Liver (tissue), 9 donors: ENCODE measurements around the gene GTF3C4. TPM values are rescaled to one million over a fixed set of nuclear protein-coding genes. Genes with fewer than 3 reads are reported as not detected.

ENCODE experiments used
- DNase-seq: peaks from one replicate; pipeline ENCODE4 v3.0.0-alpha.2; 2017; ENCODE audit warnings: low spot score
- H3K27ac ChIP-seq, 2 donors: one replicate each; pipeline ENCODE4 v1.7.0; 2013; ENCODE audit warnings: inconsistent platforms in 2 of 2, low read length in 2 of 2, control low read depth in 1 of 2, low read depth in 1 of 2, mild to moderate bottlenecking in 1 of 2
- H3K27me3 ChIP-seq, 4 donors: one replicate each; pipeline versions ENCODE4 v1.6.1 to v1.7.0; 2013; ENCODE audit warnings: low read length in 3 of 4, inconsistent platforms in 1 of 4, mild to moderate bottlenecking in 1 of 4, moderate library complexity in 1 of 4; ENCODE audit not compliant: control insufficient read depth in 4 of 4, insufficient read depth in 4 of 4
- H3K36me3 ChIP-seq, 4 donors: one replicate each; pipeline versions ENCODE4 v1.6.1 to v1.7.0; 2013; ENCODE audit warnings: low read length in 3 of 4, mild to moderate bottlenecking in 3 of 4, low read depth in 1 of 4, moderate library complexity in 1 of 4; ENCODE audit not compliant: control insufficient read depth in 4 of 4, insufficient read depth in 3 of 4
- H3K4me1 ChIP-seq, 4 donors: one replicate each; pipeline versions ENCODE4 v1.6.1 to v1.7.0; 2013; ENCODE audit warnings: low read length in 3 of 4, mild to moderate bottlenecking in 3 of 4, moderate library complexity in 1 of 4; ENCODE audit not compliant: control insufficient read depth in 4 of 4, insufficient read depth in 4 of 4
- H3K4me3 ChIP-seq, 3 donors: one replicate each; pipeline versions ENCODE4 v1.6.1 to v1.7.0; 2013; ENCODE audit warnings: low read length in 3 of 3, control low read depth in 1 of 3, low read depth in 1 of 3, mild to moderate bottlenecking in 1 of 3
- H3K9ac ChIP-seq, 2 donors: one replicate each; pipeline ENCODE4 v1.7.0; 2013; ENCODE audit warnings: low read length in 2 of 2, mild to moderate bottlenecking in 2 of 2, moderate library complexity in 2 of 2, control low read depth in 1 of 2, low read depth in 1 of 2
- H3K9me3 ChIP-seq, 4 donors: one replicate each; pipeline versions ENCODE4 v1.6.1 to v1.7.0; 2013; ENCODE audit warnings: low read length in 3 of 4; ENCODE audit not compliant: control insufficient read depth in 4 of 4
- EGR1 ChIP-seq, 2 donors: IDR thresholded peaks; 2 replicates each; pipeline ENCODE4 v1.6.1; 2016 to 2018; ENCODE audit warnings: antibody characterized with exemption in 2 of 2, low read depth in 2 of 2
- FOXA2 ChIP-seq: IDR thresholded peaks from 2 replicates; pipeline ENCODE4 v1.6.1; 2016; ENCODE audit warnings: antibody characterized with exemption
- GABPA ChIP-seq, 2 donors: IDR thresholded peaks in 1 of 2; conservative IDR thresholded peaks in 1 of 2; 2 replicates each; pipeline ENCODE4 v1.6.1; 2016; ENCODE audit warnings: antibody characterized with exemption in 2 of 2, mild to moderate bottlenecking in 1 of 2, moderate library complexity in 1 of 2
- HNF4G ChIP-seq: IDR thresholded peaks from 2 replicates; pipeline ENCODE4 v1.6.1; 2016; ENCODE audit warnings: antibody characterized with exemption
- NR2F2 ChIP-seq: IDR thresholded peaks from 2 replicates; pipeline ENCODE4 v1.6.1; 2016; ENCODE audit warnings: antibody characterized with exemption
- RAD21 ChIP-seq, 2 donors: IDR thresholded peaks; 2 replicates each; pipeline ENCODE4 v1.6.1; 2016; ENCODE audit warnings: antibody characterized with exemption in 2 of 2, mild to moderate bottlenecking in 2 of 2
- SP1 ChIP-seq: IDR thresholded peaks from 2 replicates; pipeline ENCODE4 v1.6.1; 2018; ENCODE audit warnings: antibody characterized with exemption, mild to moderate bottlenecking
- TAF1 ChIP-seq: conservative IDR thresholded peaks from 2 replicates; pipeline ENCODE4 v1.6.1; 2016; ENCODE audit warnings: antibody characterized with exemption, mild to moderate bottlenecking
- YY1 ChIP-seq: IDR thresholded peaks from 2 replicates; pipeline ENCODE4 v1.6.1; 2016; ENCODE audit warnings: antibody characterized with exemption, mild to moderate bottlenecking
- WGBS: extraction: QIAGEN DNeasy Blood & Tissue Kit; methylation state at CpG from one replicate; pipeline ENCODE4 v1.1.7; 2013; 5-methylcytosine and 5-hydroxymethylcytosine counted together
- polyA plus RNA-seq, 2 donors: library from polyadenylated mRNA; stranded (reverse) in 1 of 2; unstranded in 1 of 2; fragments of 200-250 nt in 1 of 2; fragments of >200 nt in 1 of 2; fragmentation: Nextera tagmentation in 1 of 2; extraction: Ambion mirVana in 1 of 2; gene quantifications; one replicate each; pipeline versions ENCODE4 v1.2.1 to v1.2.3, GENCODE V29; 2013 to 2015
- total RNA-seq, 2 donors: library from RNA; depleted of rRNA; stranded (reverse); fragments of >200 nt; gene quantifications; one replicate each; pipeline ENCODE4 v1.2.3, GENCODE V29; 2014
- TF ChIP-seq, protein P1 (sequence below): IDR thresholded peaks from 2 replicates; pipeline ENCODE4 v1.6.1; 2016; ENCODE audit warnings: antibody characterized with exemption, mild to moderate bottlenecking
- TF ChIP-seq, protein P2 (sequence below): IDR thresholded peaks from 2 replicates; pipeline ENCODE4 v1.6.1; 2016; ENCODE audit warnings: antibody characterized with exemption
- TF ChIP-seq, protein P3 (sequence below): fragments of 150-350 bp; IDR thresholded peaks from 2 replicates; pipeline ENCODE4 v1.5.1; 2017; ENCODE audit warnings: improper control_type of control experiment, low read depth, low read length; ENCODE audit not compliant: missing input control
- TF ChIP-seq, protein P4 (sequence below): IDR thresholded peaks from 2 replicates; pipeline ENCODE4 v1.6.1; 2016; ENCODE audit warnings: antibody characterized with exemption
- TF ChIP-seq, protein P5 (sequence below): IDR thresholded peaks from 2 replicates; pipeline ENCODE4 v1.6.1; 2016; ENCODE audit warnings: antibody characterized with exemption
- donor health status: healthy.
- donor health status: healthy.
- donor health status: healthy.
- donor health status: healthy.
- donor health status: healthy.

The GTF3C4 gene
- total and polyA plus RNA-seq, 4 donors, result 1.4 to 7.2 (median 5.0) TPM

DNA sequence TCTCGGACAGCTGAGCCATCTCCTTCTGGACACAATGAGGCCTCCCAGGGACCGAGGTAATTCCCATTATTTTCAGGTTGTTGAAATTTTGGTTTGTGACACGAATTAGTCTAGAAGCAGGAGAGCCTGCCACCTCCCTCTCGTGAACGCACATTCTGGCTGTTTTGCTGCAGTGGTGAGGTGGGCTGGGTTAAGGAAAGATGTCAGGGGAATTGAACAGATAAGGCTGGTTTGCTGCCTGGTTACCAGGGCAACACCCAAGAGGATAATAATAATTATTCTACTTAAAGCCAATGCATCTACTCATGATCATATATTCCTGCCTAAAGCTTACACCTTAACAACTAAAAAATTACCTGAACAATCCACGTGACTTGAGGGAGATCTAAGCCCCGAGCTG, 38.6 kb upstream of the GTF3C4 start:
- TF ChIP-seq FOXA2, result no peak
- H3K9me3 ChIP-seq, result no peaks in the 10 kb centered on the region
- H3K4me3 ChIP-seq, result no peak overlapping the region
- H3K36me3 ChIP-seq, result peaks cover 8 to 52% (median 25%) of the 10 kb centered on the region in 4 donors
- H3K27me3 ChIP-seq, result no peaks in the 10 kb centered on the region
- no peaks in the 10 kb centered on the region for H3K4me1 ChIP-seq
- no peak for DNase-seq
- WGBS, result 95% methylated on average over 7 of the region's 7 CpGs
- H3K27ac ChIP-seq, result no peak overlapping the region
- H3K9ac ChIP-seq, result no peak overlapping the region

DNA sequence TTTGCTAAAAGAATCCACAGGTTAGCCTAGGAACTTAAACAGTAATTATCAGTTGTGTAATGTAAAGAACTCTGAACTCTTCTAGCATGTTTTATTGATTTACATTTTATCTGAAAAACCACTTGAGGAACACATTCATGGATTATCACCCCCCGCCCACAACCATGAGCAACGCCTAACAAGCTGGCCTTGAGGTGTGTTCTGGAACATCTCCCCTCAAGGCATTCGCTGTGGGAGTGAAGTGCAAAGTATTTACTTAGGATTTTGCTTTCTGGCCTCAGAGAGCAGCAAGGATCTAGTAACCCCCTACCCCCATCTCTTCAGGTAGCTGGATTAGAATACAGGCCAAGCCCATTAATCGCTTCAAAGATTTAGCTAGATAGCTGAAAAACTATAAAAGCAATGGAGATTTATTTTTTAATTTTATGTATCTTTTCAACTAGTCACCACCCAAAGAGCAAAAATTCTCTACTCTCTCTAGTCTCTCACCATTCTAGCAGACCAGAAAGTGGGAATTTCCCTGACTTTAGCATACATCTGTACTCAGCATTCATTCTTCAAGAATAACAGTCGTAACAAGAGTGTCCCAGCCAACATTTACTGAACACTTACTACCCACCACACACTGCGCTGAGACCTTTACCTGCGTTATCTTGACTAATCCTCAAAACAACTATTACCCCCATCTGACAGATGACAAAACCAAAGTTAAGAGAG, 37.7 kb upstream of the GTF3C4 start:
- no peak overlapping the region for H3K4me3 ChIP-seq
- no peak overlapping the region for H3K27ac ChIP-seq
- H3K27me3 ChIP-seq, result no peaks in the 10 kb centered on the region
- 94% methylated on average over 7 of the region's 7 CpGs for WGBS
- H3K4me1 ChIP-seq, result no peaks in the 10 kb centered on the region
- no peak for DNase-seq
- no peak overlapping the region for H3K9ac ChIP-seq
- TF ChIP-seq, protein P1, sequence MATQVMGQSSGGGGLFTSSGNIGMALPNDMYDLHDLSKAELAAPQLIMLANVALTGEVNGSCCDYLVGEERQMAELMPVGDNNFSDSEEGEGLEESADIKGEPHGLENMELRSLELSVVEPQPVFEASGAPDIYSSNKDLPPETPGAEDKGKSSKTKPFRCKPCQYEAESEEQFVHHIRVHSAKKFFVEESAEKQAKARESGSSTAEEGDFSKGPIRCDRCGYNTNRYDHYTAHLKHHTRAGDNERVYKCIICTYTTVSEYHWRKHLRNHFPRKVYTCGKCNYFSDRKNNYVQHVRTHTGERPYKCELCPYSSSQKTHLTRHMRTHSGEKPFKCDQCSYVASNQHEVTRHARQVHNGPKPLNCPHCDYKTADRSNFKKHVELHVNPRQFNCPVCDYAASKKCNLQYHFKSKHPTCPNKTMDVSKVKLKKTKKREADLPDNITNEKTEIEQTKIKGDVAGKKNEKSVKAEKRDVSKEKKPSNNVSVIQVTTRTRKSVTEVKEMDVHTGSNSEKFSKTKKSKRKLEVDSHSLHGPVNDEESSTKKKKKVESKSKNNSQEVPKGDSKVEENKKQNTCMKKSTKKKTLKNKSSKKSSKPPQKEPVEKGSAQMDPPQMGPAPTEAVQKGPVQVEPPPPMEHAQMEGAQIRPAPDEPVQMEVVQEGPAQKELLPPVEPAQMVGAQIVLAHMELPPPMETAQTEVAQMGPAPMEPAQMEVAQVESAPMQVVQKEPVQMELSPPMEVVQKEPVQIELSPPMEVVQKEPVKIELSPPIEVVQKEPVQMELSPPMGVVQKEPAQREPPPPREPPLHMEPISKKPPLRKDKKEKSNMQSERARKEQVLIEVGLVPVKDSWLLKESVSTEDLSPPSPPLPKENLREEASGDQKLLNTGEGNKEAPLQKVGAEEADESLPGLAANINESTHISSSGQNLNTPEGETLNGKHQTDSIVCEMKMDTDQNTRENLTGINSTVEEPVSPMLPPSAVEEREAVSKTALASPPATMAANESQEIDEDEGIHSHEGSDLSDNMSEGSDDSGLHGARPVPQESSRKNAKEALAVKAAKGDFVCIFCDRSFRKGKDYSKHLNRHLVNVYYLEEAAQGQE, result no peak
- TF ChIP-seq GABPA (IDR thresholded peaks at IDR 0.05 in 1 of 2, conservative IDR thresholded peaks at IDR 0.05 in 1 of 2), result no peak
- TF ChIP-seq, protein P2, sequence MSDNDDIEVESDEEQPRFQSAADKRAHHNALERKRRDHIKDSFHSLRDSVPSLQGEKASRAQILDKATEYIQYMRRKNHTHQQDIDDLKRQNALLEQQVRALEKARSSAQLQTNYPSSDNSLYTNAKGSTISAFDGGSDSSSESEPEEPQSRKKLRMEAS, result no peak
- TF ChIP-seq YY1, result no peak
- TF ChIP-seq NR2F2, result no peak
- TF ChIP-seq TAF1, result no peak
- TF ChIP-seq, protein P3, sequence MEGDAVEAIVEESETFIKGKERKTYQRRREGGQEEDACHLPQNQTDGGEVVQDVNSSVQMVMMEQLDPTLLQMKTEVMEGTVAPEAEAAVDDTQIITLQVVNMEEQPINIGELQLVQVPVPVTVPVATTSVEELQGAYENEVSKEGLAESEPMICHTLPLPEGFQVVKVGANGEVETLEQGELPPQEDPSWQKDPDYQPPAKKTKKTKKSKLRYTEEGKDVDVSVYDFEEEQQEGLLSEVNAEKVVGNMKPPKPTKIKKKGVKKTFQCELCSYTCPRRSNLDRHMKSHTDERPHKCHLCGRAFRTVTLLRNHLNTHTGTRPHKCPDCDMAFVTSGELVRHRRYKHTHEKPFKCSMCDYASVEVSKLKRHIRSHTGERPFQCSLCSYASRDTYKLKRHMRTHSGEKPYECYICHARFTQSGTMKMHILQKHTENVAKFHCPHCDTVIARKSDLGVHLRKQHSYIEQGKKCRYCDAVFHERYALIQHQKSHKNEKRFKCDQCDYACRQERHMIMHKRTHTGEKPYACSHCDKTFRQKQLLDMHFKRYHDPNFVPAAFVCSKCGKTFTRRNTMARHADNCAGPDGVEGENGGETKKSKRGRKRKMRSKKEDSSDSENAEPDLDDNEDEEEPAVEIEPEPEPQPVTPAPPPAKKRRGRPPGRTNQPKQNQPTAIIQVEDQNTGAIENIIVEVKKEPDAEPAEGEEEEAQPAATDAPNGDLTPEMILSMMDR, result no peak
- peaks cover 7 to 52% (median 25%) of the 10 kb centered on the region in 4 donors for H3K36me3 ChIP-seq
- H3K9me3 ChIP-seq, result no peaks in the 10 kb centered on the region

DNA sequence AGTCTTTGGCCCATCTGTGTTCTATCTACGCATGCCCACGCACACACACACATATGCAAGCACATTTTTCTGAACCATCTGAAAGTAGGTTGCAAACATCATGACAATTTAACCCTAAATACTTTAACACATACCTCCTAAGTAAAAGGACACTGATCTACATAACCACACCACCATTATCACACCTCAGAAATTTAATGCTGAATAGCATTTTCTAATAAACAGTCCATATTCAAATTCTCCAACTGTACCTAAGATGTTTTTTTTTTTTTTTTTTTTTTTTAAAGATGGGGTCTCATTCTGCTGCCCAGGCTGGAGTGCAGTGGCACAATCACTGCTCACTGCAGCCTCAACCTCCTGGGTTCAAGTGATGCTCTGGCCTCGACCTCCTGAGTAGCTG, 35.9 kb upstream of the GTF3C4 start:
- peaks cover 9 to 55% (median 32%) of the 10 kb centered on the region in 4 donors for H3K36me3 ChIP-seq
- WGBS, result 96% methylated on average over 3 of the region's 3 CpGs
- TF ChIP-seq RAD21 (IDR thresholded peaks at IDR 0.05) (no peak), NR2F2 (no peak), HNF4G (no peak), FOXA2 (no peak), EGR1 (IDR thresholded peaks at IDR 0.05; ENCODE audit: low read depth in 2 of 2) (no peak), YY1 (no peak), GABPA (IDR thresholded peaks at IDR 0.05 in 1 of 2, conservative IDR thresholded peaks at IDR 0.05 in 1 of 2) (no peak), SP1 (no peak)
- TF ChIP-seq, protein P4, sequence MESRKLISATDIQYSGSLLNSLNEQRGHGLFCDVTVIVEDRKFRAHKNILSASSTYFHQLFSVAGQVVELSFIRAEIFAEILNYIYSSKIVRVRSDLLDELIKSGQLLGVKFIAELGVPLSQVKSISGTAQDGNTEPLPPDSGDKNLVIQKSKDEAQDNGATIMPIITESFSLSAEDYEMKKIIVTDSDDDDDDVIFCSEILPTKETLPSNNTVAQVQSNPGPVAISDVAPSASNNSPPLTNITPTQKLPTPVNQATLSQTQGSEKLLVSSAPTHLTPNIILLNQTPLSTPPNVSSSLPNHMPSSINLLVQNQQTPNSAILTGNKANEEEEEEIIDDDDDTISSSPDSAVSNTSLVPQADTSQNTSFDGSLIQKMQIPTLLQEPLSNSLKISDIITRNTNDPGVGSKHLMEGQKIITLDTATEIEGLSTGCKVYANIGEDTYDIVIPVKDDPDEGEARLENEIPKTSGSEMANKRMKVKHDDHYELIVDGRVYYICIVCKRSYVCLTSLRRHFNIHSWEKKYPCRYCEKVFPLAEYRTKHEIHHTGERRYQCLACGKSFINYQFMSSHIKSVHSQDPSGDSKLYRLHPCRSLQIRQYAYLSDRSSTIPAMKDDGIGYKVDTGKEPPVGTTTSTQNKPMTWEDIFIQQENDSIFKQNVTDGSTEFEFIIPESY, result no peak
- TF ChIP-seq, protein P5, sequence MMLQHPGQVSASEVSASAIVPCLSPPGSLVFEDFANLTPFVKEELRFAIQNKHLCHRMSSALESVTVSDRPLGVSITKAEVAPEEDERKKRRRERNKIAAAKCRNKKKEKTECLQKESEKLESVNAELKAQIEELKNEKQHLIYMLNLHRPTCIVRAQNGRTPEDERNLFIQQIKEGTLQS, result no peak
- TF ChIP-seq, protein P2, result no peak
- TF ChIP-seq, protein P1, result no peak

More for the DNA sequence above, 35.9 kb upstream of the GTF3C4 start:
- no peak overlapping the region for H3K9ac ChIP-seq
- no peaks in the 10 kb centered on the region for H3K4me1 ChIP-seq
- H3K27ac ChIP-seq, result no peak overlapping the region
- H3K9me3 ChIP-seq, result no peaks in the 10 kb centered on the region
- no peak for DNase-seq
- H3K4me3 ChIP-seq, result no peak overlapping the region
- no peaks in the 10 kb centered on the region for H3K27me3 ChIP-seq
